Measurements from ENCODE around the gene TRIOBP. TPM values are rescaled to one million over a fixed set of nuclear protein-coding genes. Genes with fewer than 3 reads are reported as not detected.
"Not testable (repeated sequence)": the region's sequence is repeated elsewhere in the genome, so short reads cannot be mapped to it uniquely, and the experiment has no call there.

Gene TRIOBP
- polyA plus RNA-seq, 1 donor (not counting 4 experiments of a cell fraction or from before 2014, with no cell fraction given) = 22.2 TPM

GRCh38 chr22:37794376-37794775, 97.5 kb downstream of the TRIOBP start:
- H3K9ac ChIP-seq (ENCODE audit: control insufficient read depth, extremely low read depth, insufficient read depth, low read length) = no peak overlapping the region
- TF ChIP-seq CTCF (optimal IDR thresholded peaks at IDR 0.05 in 1 of 3, IDR thresholded peaks at IDR 0.05 in 1 of 3, conservative IDR thresholded peaks at IDR 0.05 in 1 of 3; ENCODE audit: extremely low read depth in 1 of 3, insufficient read depth in 2 of 3, low read length in 3 of 3) (no peak), EZH2 (IDR thresholded peaks at IDR 0.05; ENCODE audit: low read length) (no peak)
- no peaks in the 10 kb centered on the region for H3K27me3 ChIP-seq (ENCODE audit: control insufficient read depth, extremely low read depth, insufficient read depth, low read length)
- H3K9me3 ChIP-seq (ENCODE audit: control insufficient read depth, low read depth, low read length) = no peaks in the 10 kb centered on the region
- H2AFZ ChIP-seq (ENCODE audit: control insufficient read depth, low read length) = no peak overlapping the region
- no peaks in the 10 kb centered on the region for H4K20me1 ChIP-seq (ENCODE audit: control insufficient read depth, extremely low read depth, insufficient read depth, low read length)
- FAIRE-seq (no peak), DNase-seq (ENCODE audit: low read depth, low spot score) (no peak)
- H3K9me1 ChIP-seq (ENCODE audit: control insufficient read depth, extremely low read depth, insufficient read depth, low read length) = no peaks in the 10 kb centered on the region
- no peaks in the 10 kb centered on the region for H3K36me3 ChIP-seq (ENCODE audit: control insufficient read depth in 2 of 2, extremely low read depth in 1 of 2, insufficient read depth in 2 of 2, low read length in 2 of 2)
- no peak overlapping the region for H3K4me2 ChIP-seq (ENCODE audit: control insufficient read depth, extremely low read depth, insufficient read depth, low read depth, low read length)
- H3K79me2 ChIP-seq (ENCODE audit: control insufficient read depth, insufficient read depth, low read length) = no peaks in the 10 kb centered on the region
- H3K4me3 ChIP-seq (ENCODE audit: control insufficient read depth in 2 of 3, extremely low read depth in 1 of 3, insufficient read depth in 2 of 3, low read depth in 1 of 3, low read length in 3 of 3) = no peak overlapping the region
- no peak overlapping the region for H3K27ac ChIP-seq (ENCODE audit: control insufficient read depth, insufficient read depth, low read length)
- dilution Hi-C loops (cut with MboI; ENCODE audit: extremely low pct_ligation_motif_present, low sequenced_read_pairs) = no loop called here
- H3K4me1 ChIP-seq (ENCODE audit: control insufficient read depth, extremely low read depth, insufficient read depth, low read length) = peaks cover 2% of the 10 kb centered on the region

DNA sequence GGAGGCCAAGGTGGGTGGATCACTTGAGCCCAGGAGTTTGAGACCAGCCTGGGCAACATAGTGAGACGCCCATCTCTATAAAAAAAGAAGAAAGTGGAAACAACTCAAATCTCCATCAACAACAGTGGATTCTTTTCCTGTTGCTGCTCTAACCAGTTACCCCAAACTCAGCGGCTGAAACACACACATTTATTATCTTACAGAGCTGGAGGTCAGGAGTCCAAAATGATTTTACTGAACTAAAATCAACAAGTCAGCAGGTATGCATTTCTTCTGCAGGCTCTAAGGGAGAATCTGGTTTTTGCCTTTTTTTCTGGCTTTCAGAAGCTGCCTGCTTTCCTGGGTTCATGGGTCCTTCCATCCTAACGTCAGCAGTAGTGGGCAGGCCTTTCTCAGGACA, 99.2 kb downstream of the TRIOBP start:
- Histone ChIP-seq H3K4me3 (ENCODE audit: control insufficient read depth in 2 of 3, extremely low read depth in 1 of 3, insufficient read depth in 2 of 3, low read depth in 1 of 3, low read length in 3 of 3) (no peak overlapping the region), H3K36me3 (ENCODE audit: control insufficient read depth in 2 of 2, extremely low read depth in 1 of 2, insufficient read depth in 2 of 2, low read length in 2 of 2) (no peaks in the 10 kb centered on the region), H3K9ac (ENCODE audit: control insufficient read depth, extremely low read depth, insufficient read depth, low read length) (no peak overlapping the region), H3K27me3 (ENCODE audit: control insufficient read depth, extremely low read depth, insufficient read depth, low read length) (no peaks in the 10 kb centered on the region), H3K4me2 (ENCODE audit: control insufficient read depth, extremely low read depth, insufficient read depth, low read depth, low read length) (no peak overlapping the region), H3K27ac (ENCODE audit: control insufficient read depth, insufficient read depth, low read length) (no peak overlapping the region), H3K79me2 (ENCODE audit: control insufficient read depth, insufficient read depth, low read length) (no peaks in the 10 kb centered on the region), H2AFZ (ENCODE audit: control insufficient read depth, low read length) (no peak overlapping the region), H4K20me1 (ENCODE audit: control insufficient read depth, extremely low read depth, insufficient read depth, low read length) (no peaks in the 10 kb centered on the region), H3K9me3 (ENCODE audit: control insufficient read depth, low read depth, low read length) (no peaks in the 10 kb centered on the region), H3K4me1 (ENCODE audit: control insufficient read depth, extremely low read depth, insufficient read depth, low read length) (peaks cover 2% of the 10 kb centered on the region), H3K9me1 (ENCODE audit: control insufficient read depth, extremely low read depth, insufficient read depth, low read length) (no peaks in the 10 kb centered on the region)
- DNase-seq (ENCODE audit: low read depth, low spot score) (no peak), FAIRE-seq (no peak)
- TF ChIP-seq CTCF (optimal IDR thresholded peaks at IDR 0.05 in 1 of 3, IDR thresholded peaks at IDR 0.05 in 1 of 3, conservative IDR thresholded peaks at IDR 0.05 in 1 of 3; ENCODE audit: extremely low read depth in 1 of 3, insufficient read depth in 2 of 3, low read length in 3 of 3) = no peak
- dilution Hi-C loops (cut with MboI; ENCODE audit: extremely low pct_ligation_motif_present, low sequenced_read_pairs) = no loop called here

- H4K20me1 ChIP-seq (ENCODE audit: control insufficient read depth, extremely low read depth, insufficient read depth, low read length); H3K36me3 ChIP-seq (ENCODE audit: control insufficient read depth in 2 of 2, extremely low read depth in 1 of 2, insufficient read depth in 2 of 2, low read length in 2 of 2); H3K9ac ChIP-seq (ENCODE audit: control insufficient read depth, extremely low read depth, insufficient read depth, low read length); dilution Hi-C loops (cut with MboI; ENCODE audit: extremely low pct_ligation_motif_present, low sequenced_read_pairs); H3K4me1 ChIP-seq (ENCODE audit: control insufficient read depth, extremely low read depth, insufficient read depth, low read length); H3K79me2 ChIP-seq (ENCODE audit: control insufficient read depth, insufficient read depth, low read length); FAIRE-seq; H3K27ac ChIP-seq (ENCODE audit: control insufficient read depth, insufficient read depth, low read length); H3K9me1 ChIP-seq (ENCODE audit: control insufficient read depth, extremely low read depth, insufficient read depth, low read length); H3K4me2 ChIP-seq (ENCODE audit: control insufficient read depth, extremely low read depth, insufficient read depth, low read depth, low read length); H3K27me3 ChIP-seq (ENCODE audit: control insufficient read depth, extremely low read depth, insufficient read depth, low read length); H2AFZ ChIP-seq (ENCODE audit: control insufficient read depth, low read length); DNase-seq (ENCODE audit: low read depth, low spot score); H3K9me3 ChIP-seq (ENCODE audit: control insufficient read depth, low read depth, low read length); H3K4me3 ChIP-seq (ENCODE audit: control insufficient read depth in 2 of 3, extremely low read depth in 1 of 3, insufficient read depth in 2 of 3, low read depth in 1 of 3, low read length in 3 of 3): not testable (repeated sequence)
Measured at GRCh38 chr22:37797259-37797658, 100.4 kb downstream of the TRIOBP start.
